CD4-positive, alpha-beta T cell treated with Interleukin-4 for 1 hour (primary cell): Measurements from ENCODE around the gene CADM1.

ENCODE experiments used
- DNase-seq, 2 donors: peaks; one replicate each; pipeline ENCODE4 v3.0.0-alpha.2; 2020 to 2022

CADM1 gene

DNA sequence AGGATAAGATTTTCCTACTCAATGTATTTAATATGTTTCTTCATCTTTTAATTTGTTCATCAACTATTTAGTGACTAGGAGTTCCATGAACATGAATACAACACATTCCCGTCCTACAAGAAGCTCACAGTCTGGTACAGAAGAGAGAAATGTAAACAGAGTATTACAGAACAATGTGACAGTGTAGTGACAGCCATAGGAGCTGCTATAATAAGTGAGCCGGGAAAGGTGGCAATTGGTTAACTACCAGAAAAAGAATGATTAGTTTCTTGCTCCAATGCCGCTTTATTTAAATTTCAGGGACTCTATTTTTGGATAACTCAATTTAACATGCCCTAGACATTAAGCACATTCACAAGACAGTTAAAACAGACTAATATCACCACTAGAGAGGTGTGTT is 192.3 kb downstream of the CADM1 start:
- DNase-seq: no peak

DNA sequence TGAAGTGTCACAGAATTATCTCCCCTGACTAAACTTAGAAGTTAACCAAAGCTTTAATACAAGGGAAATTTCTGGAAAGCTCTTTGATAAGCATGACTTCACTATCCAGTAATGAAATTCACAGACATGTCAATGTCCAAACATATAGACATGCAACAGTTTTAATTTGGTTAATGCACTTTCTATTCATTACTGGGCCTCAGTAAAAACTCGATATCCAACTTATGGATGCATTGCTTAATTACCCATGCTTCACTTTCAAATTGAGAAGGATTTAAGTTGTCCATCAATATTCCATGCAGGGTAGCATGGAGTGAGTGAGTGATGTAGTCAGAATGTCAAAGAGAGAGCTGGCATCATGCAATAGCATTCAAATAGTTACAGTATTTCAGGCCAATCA is 197.5 kb downstream of the CADM1 start:
- DNase-seq: no peak

DNA sequence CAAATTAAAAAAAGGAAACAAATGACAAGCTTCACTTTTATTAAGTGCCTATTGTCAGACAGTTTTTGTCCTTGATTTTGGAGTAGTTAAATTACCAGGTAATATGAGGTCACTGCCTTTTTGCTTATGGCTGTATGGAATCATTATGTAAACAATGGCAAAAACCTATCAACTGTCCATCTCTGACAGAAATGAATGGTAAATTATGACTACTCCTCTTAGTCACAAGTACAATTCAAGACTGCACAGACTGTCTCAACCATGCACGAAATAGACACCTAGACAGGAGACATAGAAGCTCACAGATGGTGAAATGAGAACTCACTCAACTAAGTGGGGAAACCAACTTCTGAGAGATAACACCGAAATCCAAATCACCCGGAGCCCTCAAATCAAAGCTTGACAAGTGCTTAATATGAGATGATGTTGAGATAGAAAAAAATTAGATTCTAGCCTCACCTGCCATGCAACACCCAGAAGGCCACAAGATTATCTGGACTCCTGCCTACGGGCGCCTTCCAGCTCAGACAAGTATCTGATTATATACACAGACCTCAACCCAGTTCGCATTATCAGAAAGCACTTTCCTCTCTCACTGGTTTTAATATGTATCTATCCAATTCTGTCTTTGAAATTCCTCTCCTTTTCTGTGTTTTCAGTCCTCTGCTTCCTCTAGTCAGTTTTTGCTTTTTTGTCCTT is 199.3 kb downstream of the CADM1 start:
- no peak for DNase-seq

DNA sequence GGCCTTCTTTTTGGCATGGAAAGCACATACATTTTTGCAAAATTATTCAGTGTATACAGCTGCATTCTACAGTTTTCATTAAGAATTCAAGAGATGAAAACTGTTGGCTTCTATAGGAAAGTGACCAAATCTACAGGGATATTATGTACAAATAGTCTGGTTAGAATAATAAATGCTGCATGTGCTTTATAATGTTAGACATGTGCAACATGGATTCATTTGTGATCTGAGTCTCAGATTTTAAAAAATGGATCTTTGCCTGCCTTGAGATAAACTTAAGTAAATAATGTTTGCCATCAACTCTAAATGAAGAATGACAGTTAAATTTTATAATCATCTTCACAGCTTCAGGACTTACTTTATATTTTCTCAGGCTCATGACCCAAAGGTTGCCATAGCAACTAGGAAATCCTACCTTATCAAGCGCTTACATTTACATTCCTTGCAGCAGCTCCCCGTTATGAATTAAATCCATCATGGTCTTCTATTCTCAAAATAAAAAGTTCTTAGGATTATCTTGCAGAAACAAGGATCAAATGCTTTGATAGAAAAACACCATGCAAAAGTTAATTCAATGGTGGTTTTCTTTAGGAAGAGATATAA is 200.2 kb downstream of the CADM1 start:
- DNase-seq: no peak

DNA sequence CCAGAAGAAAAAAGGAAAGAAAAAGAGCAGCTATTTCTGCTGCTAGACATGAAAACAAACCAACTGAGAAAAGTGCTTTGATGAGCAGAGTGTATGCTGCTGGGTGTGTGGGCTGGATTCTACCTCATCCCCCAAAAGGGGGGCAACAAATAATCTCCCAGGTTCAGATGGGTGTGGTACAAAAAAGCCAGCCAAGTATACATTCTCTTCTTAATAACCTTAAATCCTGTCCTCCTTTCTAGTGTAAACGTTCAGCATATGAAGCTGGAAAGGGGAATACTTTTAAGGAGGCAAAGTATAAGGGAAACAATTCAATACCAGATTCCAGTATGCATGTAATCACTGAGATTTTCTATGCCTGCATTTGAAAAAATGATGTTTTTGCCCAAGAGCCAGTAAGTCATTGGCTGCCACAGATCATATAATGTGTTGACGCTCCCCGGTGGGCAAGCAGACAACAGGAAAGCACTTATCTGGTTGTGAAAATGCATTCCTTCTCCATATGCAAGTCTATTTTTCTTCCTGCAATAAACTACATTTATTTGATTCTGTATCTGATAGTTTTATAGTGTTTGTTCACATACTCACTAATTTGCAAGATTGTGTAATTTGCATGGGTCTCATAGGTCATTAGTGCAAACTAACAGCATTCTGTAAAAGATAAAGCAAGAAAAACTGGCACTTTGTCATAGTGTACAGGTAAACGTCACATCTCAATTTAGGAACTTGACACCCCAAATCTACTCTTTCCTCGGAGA is 201.1 kb downstream of the CADM1 start:
- DNase-seq: no peak

DNA sequence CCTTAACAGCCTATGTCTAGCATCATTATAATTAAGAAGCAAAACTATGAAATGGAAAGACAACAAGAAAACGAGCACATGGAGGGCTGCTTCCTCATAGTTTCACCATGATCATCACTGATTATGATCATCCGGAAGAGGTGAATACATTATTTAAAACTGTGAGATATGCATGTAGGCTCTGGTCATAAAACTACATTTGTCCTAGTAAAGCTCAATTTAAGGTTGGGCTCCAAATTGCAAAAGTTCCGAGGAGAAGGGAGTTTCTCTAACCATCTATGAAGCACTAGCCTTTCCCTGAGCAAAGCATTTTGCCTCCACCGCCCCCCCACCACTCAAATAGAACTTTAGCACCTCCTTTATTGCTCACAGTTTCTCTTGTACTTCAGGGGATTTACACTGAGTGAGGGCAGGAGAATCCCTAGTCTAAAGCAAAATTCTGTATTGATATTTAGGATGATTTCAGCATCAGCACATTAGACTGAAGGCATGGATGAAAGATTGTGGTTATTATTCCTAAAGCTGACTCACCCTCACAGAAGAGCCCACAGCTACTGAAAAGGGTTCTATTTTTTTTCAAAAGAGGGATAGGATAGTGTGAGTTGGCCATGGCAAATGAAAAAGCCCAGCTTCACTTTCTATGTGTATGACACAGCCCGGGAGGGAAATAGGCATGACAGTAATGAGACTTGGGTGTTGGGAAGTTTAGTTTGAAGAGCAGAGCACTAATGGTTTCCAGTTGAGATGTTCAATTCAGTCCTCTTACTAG is 203.4 kb downstream of the CADM1 start:
- no peak for DNase-seq

DNA sequence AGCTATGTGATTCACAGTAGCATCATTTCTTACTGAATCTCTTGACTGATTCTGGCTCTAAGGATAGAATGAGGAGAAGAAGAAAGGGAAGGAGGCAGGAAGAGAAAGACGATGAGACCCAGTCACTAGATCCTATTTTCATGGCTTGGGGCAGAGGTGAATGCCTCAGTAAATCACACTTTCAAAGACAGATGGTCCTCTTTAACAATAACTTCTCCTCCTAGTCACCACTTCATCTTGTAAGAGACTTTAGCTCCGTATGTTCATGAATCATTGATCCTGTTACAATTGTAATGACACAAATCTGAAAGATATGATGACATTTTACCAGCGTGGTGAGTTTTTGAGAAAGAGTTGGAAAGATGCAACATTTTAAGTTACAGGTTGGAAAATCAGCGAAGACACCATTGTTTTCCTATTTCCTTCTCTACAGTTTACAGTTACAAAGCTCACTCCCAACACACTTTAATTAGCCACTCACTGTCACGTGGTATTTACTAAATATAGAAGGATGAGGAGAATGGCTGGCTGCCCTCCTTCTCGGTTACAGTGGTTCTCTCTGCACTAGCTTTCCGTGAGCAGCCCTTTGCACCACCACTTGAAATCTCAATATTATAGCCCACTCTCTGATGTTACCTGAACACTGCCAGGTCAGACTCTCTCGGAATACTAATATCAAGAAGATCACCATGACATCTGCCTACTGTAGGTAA is 205.8 kb downstream of the CADM1 start:
- no peak for DNase-seq

DNA sequence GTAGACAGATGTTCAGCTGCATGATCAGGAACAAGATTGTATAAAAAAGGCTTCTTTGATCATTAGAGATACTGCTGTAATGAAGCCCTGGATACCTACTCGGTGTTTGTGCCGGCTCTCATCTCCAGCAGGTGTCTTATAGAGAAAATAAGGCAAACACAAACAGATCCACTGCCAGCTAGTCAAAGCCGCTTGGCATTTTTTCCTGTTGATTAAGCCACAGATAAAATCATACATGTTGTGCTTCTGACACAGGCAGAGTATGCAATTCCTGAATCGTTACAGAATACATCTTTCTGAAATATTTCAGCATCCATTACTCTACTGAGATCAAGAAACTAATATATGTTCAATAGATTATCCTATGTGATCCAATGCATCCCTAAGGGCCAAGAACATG is 206.9 kb downstream of the CADM1 start:
- DNase-seq: no peak

DNA sequence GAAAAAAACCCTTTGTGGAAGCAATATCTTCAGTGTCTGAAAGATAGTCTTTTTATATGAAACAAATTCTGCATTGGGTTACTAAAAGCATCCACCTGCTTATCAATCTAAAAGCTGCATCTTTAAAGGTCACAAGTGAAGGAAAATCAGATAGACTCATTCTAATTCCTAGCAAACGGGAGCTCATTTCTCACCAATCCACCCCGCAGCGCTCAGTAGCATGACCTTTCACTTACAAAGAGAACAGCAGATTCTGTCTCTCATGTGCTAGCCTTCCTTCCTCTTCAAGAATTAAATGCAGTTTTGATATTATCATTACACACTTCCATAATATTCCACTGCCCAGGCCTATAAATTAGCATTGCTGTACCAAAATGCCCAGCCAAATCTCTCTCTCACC is 212.9 kb downstream of the CADM1 start:
- no peak for DNase-seq

DNA sequence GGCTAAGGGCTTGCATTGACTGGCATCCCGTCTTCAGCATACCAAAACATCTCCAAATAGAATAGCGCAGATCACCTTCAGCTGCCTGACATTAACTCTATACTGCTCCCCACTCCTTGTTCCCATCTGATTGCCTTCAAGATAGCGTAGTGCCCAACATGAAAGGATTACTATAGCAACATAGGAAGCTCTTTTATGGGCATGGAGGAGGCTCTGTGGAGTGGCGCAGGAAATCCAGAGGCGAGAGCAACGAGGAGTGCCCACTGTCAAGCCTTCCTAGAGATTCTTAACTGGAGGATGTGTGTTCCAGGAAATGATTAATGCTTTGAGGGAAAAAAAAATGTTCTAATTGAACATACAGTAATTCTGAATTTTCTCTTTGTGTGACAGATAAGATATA is 213.3 kb downstream of the CADM1 start:
- DNase-seq: no peak

DNA sequence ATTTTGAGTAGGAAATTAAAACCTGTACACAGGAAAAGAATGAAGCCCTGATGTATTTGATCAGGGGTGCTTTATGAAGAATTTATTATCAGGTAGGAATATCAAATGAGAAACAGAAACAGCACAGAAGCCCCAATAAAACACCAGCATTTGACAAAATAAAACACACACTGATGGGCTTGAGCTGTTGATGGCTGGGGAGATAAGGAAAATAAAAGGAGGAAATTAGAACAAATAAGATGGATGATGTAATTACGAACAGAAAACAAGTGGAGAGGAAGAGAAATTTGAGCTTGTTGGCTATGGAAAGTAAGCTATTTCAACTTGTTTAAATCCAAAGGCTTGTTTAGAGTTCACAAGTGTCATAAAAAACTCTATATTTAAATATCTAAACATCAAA is 213.7 kb downstream of the CADM1 start:
- DNase-seq: no peak

DNA sequence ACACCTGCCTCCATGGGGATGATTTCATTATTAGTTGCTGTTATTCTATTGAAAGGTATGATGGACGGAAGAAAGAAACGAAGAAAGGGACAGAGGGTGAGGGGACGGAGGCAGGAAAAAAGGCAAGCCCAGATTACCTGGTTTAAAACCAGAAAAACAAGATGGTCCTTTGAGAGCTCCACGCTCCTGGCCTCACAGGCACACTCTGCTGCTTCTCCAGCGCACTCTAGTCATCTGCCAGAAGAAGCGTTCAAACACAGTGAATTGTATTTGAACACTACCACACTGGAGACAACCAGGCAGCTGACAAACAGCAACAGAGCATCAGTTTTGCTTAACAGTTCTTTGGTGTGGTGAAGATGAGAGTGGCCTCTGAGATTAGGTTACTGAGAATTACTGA is 216.9 kb downstream of the CADM1 start:
- no peak for DNase-seq

DNA sequence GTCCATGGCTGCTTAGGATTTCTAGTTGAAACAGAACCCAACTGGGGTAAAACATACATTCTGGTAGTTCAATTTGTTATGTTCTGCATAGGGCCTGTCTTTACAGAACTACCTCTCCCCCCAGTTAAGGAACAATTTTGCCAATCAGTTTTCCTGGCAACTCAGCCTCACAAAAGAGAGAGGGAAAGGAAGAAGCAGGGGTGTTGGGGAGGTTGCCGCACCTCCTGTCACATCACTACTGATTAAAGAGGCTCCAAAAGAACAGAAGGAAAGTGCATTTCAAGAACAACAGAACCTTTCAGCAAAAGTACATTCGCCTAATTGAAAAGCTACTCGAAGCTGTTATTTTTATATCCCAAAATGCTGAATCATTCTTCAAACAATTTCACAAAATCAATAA is 217.6 kb downstream of the CADM1 start:
- no peak for DNase-seq

DNA sequence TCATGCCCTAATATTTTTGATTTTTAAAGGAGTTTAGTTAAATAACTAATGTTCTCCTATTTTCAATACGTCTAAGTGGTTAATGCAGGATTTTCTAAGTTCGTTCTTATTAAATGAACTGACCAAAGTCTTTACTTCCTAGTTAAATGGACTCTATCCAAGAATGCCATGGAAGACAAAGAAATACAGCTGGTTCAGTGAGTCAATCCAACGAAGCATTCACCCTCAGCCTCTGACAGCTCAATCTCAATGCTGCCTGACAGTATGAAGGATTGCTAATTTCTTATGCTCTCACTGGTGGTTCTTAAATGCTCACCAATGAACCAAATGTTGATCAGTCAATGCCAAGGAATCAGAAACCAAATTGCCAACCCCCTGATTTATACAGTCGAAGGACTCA is 219.4 kb downstream of the CADM1 start:
- no peak for DNase-seq

DNA sequence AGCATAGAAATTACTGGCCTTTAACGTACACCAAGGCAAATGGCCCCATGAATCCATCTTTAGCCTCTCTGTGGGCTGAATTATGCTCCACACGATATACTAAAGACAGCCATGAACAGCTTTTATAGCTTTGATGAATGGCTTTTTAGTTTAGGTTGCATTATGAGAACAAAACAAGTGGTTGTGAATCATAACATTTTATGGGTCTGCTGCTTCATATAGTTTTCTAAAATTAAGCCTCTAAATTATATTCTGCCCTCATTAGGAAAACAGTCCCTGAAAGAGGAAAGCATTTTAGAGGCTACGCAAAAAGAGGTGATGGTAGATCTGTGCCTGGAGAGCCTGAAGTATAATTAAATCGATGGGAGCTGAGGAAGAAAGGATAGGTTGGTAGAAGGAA is 221.3 kb downstream of the CADM1 start:
- DNase-seq: no peak

DNA sequence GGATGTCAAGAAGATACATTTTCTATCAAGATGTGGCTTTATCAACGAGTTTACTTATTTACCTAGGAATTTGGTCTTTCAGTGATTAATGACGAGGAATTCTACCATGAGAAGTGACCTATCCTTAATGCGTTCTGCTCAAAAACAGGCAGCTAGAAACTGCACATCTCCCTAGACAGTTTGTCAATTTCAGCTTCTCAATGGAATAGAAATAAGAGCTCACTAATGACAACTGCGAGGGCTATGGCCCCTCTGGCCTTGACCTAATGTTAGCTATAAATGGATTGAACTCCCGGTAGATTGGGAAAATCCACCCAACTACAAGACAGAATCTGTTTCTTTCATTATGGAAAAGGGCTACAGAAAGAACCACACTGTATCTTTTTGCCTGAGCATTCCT is 223.4 kb downstream of the CADM1 start:
- no peak for DNase-seq

DNA sequence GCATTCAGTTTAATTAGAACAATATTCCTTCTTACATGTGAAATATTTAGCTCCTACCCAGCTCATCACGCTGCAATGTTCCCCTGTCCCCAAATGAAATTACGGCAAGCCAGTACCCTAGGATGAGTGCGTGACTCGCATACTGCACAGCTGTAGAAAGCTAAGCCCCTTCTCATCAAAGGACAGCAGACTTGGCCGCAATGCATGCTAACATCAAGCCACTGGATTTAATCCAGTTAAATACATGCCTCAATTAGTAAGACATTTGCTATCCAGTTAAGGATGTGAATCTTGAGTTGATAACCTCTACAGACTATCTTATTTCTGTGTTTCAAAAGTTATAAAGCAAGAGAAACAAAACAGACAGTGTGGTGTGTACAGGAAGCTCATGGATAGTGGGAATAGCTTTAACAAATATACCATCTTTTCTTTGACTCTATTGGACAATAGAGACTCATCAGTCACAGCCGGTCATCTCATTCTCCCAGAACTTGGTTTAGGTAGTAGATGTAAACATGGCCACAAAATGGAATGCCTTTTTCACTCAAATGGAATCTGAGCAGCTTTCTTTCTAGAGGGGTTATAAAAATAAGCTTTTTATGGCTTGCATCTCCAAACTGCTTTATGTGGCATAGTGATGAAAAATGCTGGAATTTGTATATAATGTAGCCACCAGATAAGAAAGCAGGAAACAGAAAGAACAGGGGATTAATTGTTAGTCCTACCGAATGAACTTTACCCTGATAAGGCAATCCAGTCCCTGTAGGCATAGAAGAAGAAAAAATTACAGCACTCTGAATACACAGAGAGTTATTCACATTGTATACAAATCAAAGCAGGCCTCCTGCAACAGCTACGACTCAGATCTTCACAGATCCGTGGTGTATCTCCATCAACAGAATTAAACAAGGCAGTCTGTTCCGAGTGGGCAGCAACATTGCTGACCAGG is 224.1 kb downstream of the CADM1 start:
- no peak for DNase-seq

DNA sequence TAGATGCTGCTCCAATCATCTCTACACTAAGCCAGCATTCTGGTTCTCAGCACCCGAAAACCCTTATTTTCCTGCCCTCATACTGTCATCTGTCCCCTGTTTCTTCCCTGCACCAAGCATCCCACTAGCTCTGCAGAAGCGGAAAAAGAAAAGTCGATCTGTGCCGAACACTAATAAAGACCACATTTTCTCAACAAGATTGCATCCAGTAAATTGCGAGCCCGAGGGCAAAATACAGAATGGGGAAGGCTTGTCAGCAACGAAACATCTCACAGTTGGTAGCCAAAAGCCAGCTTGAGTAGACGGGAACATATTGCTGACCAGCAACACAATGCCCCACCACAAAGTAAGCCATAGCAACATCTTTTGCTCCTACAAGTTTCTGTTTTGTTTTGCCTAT is 227.4 kb downstream of the CADM1 start:
- no peak for DNase-seq

DNA sequence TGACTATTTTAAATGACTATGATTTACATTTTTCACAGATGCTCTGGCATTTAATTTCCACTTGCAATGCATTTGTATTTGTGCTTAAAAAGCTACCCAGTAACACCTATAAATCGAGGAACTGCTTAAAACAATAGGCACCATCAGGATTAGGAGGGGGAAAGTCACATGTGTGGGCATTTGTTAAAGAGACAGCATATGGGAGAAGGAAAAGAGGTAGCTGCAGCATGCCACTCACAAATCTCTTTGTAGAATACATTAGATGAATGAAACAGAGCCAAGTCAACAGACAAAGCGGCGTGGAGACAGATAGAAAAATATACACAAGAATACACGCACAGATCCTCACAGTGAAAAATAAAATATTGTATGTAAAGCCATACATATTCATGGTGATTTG is 228.0 kb downstream of the CADM1 start:
- no peak for DNase-seq

DNA sequence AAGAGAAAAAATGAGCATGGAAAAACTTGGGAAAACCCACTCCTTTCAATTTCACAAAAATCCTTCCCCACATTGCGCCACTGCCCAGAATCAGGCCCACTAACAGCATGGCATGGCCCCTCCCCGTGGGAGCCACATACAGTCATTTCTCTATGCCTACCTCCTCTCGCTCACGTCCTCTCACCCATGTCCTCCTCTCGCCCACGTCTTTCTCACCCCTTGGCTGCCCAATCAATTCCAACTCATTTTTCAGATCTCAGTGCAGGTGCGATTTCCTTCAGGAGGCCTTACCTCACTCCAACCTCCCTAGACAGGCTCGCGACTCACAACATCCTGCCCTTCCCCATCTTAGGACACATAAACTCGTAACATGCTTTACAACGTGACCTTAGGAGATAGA is 229.2 kb downstream of the CADM1 start:
- no peak for DNase-seq

DNA sequence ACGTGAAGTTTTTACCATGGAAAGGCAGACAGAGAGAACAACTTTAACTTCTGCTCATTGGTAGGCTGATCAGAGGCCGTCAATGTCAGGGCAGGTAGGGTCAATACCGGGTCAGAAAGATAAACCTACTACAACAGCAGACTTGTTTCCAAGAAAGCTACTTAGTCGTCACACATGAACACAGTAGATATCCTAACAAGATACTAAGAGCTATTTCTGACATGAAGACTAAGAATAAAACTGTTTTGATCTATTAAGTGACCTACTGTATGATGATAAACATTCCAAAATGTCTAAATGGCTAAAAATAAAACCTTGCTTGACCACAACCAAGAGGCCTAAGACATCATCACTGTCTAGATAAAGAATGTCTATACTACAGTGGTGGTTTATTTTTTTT is 231.3 kb downstream of the CADM1 start:
- no peak for DNase-seq

DNA sequence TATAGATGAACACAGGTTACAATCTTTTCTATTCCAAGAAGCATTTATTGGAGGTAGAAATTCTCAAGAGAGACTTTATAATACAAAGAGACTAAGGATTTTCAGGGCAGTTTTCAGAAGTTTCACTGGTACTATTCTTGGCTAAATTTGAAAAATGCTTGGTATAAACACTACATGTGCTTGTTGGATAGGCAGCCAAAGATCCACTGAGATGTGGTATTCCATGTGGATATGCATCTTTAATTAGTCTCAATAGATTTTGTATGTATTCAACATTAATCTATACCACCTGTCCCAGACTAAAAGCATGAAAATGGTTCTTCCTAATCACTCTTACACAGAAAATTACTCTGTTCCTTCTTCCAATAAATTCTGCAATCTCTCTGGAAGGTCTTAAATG is 232.6 kb downstream of the CADM1 start:
- DNase-seq: no peak
